GM12878 (cell line): Measurements from ENCODE around the gene HCRT. TPM values are rescaled to one million over a fixed set of nuclear protein-coding genes. Genes with fewer than 3 reads are reported as not detected.

Source experiments
- SMC3 ChIP-seq: IDR thresholded peaks from 2 replicates; pipeline ENCODE4 v1.6.1; 2011; ENCODE audit warnings: low read length, improper control_type of control experiment, borderline replicate concordance
- ZSCAN29 ChIP-seq: fragments of 450-650 bp; IDR thresholded peaks from 2 replicates; pipeline ENCODE4 v1.6.1; 2017; ENCODE audit warnings: mild to moderate bottlenecking, moderate library complexity
- polyA plus RNA-seq, 11 experiments: library from polyadenylated mRNA; depleted of rRNA in 4 of 11; unstranded in 6 of 11; stranded (reverse) in 5 of 11; fragments of >200 nt; fragmentation: Nextera tagmentation in 4 of 11; fragmentation: Illumina TruSeq in 1 of 11; extraction: Ambion mirVana in 4 of 11; extraction: Trizol in 1 of 11; gene quantifications; 1 replicate in 1 of 11; 2 replicates in 10 of 11; pipeline versions ENCODE4 v1.2.1 to v1.2.3, GENCODE V29; 2011 to 2016; ENCODE audit warnings: inconsistent platforms in 2 of 11, missing spikeins in 2 of 11, low read depth in 1 of 11
- total RNA-seq, 4 experiments: library from RNA; depleted of rRNA in 3 of 4; stranded (reverse); fragments of >200 nt in 3 of 4; fragmentation: Illumina TruSeq in 1 of 4; extraction: Trizol in 1 of 4; gene quantifications; 2 replicates each; pipeline versions ENCODE4 v1.2.1 to v1.2.3, GENCODE V29; 2013 to 2021
- TF ChIP-seq, protein P1 (sequence below): IDR thresholded peaks from 2 replicates; pipeline ENCODE4 v1.6.1; 2011; ENCODE audit warnings: mild to moderate bottlenecking, low read depth, low read length, moderate library complexity; ENCODE audit not compliant: insufficient replicate concordance

HCRT gene
- total and polyA plus RNA-seq, 10 of the 15 experiments (the other 5 are each of a cell fraction or from before 2014, with no cell fraction given) = 0.41 TPM; not detected in 9

GRCh38 chr17:42135151-42135550, 50.1 kb downstream of the HCRT start (continued):
- TF ChIP-seq, protein P1, sequence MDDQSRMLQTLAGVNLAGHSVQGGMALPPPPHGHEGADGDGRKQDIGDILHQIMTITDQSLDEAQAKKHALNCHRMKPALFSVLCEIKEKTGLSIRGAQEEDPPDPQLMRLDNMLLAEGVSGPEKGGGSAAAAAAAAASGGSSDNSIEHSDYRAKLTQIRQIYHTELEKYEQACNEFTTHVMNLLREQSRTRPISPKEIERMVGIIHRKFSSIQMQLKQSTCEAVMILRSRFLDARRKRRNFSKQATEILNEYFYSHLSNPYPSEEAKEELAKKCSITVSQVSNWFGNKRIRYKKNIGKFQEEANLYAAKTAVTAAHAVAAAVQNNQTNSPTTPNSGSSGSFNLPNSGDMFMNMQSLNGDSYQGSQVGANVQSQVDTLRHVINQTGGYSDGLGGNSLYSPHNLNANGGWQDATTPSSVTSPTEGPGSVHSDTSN = no peak
- TF ChIP-seq SMC3 (no peak), ZSCAN29 (no peak)

Other genes starting within 250 kb of the HCRT start
Only the 7 nearest of the 15 such genes appear.
- gene ZNF385C, start 87.0 kb downstream of the HCRT start, total RNA-seq (2014; rRNA removed) = not detected in 2 replicates
- 0.09 TPM in 1 of 2 replicates, not detected in the other for gene ZNF385C, start 87.0 kb downstream of the HCRT start, total RNA-seq (2014; rRNA removed; fragmentation: Illumina TruSeq; extraction: Trizol)
- gene ZNF385C, start 87.0 kb downstream of the HCRT start, total RNA-seq (2021) = not detected in 2 replicates
- 0.07 and 0.09 TPM in 2 replicates for gene ZNF385C, start 87.0 kb downstream of the HCRT start, polyA plus RNA-seq (2011; rRNA removed)
- gene ZNF385C, start 87.0 kb downstream of the HCRT start, polyA plus RNA-seq (2014; fragmentation: Illumina TruSeq; extraction: Trizol) = 0.07 and 0.11 TPM in 2 replicates
- not detected for gene ZNF385C, start 87.0 kb downstream of the HCRT start, polyA plus RNA-seq (2014; fragmentation: Nextera tagmentation; extraction: Ambion mirVana)
- 0.04 and 0.20 TPM in 2 replicates for gene ZNF385C, start 87.0 kb downstream of the HCRT start, polyA plus RNA-seq (2014; rRNA removed)
- under 1 TPM; 0.06 to 0.11 TPM for gene ZNF385C, start 87.0 kb downstream of the HCRT start, polyA plus RNA-seq (2016; fragmentation: Nextera tagmentation; extraction: Ambion mirVana)
- gene DHX58, start 72.7 kb downstream of the HCRT start, total RNA-seq (2014; rRNA removed) = 24.5 and 26.4 TPM in 2 replicates
- gene DHX58, start 72.7 kb downstream of the HCRT start, total RNA-seq (2014; rRNA removed; fragmentation: Illumina TruSeq; extraction: Trizol) = 16.2 and 18.6 TPM in 2 replicates
- gene DHX58, start 72.7 kb downstream of the HCRT start, total RNA-seq (2021) = 26.1 and 29.9 TPM in 2 replicates
- 50.8 and 69.8 TPM in 2 replicates for gene DHX58, start 72.7 kb downstream of the HCRT start, polyA plus RNA-seq (2011; rRNA removed)
- 6.8 and 16.5 TPM in 2 replicates for gene DHX58, start 72.7 kb downstream of the HCRT start, polyA plus RNA-seq (2014; fragmentation: Illumina TruSeq; extraction: Trizol)
- 1 to 10 TPM; 3.5 to 3.7 TPM for gene DHX58, start 72.7 kb downstream of the HCRT start, polyA plus RNA-seq (2014; fragmentation: Nextera tagmentation; extraction: Ambion mirVana)
- gene DHX58, start 72.7 kb downstream of the HCRT start, polyA plus RNA-seq (2014; rRNA removed) = 31.1 and 33.1 TPM in 2 replicates
- 10 to 100 TPM in 1 of 2 experiments, 1 to 10 TPM in 1; 8.4 to 11.2 TPM for gene DHX58, start 72.7 kb downstream of the HCRT start, polyA plus RNA-seq (2016; fragmentation: Nextera tagmentation; extraction: Ambion mirVana)
- gene KAT2A, start 64.1 kb downstream of the HCRT start, total RNA-seq (2014; rRNA removed) = 12.6 and 16.3 TPM in 2 replicates
- 12.3 and 12.9 TPM in 2 replicates for gene KAT2A, start 64.1 kb downstream of the HCRT start, total RNA-seq (2014; rRNA removed; fragmentation: Illumina TruSeq; extraction: Trizol)
- 31.9 and 33.3 TPM in 2 replicates for gene KAT2A, start 64.1 kb downstream of the HCRT start, total RNA-seq (2021)
- 25.8 and 46.1 TPM in 2 replicates for gene KAT2A, start 64.1 kb downstream of the HCRT start, polyA plus RNA-seq (2011; rRNA removed)
- 17.1 and 25.7 TPM in 2 replicates for gene KAT2A, start 64.1 kb downstream of the HCRT start, polyA plus RNA-seq (2014; fragmentation: Illumina TruSeq; extraction: Trizol)
- gene KAT2A, start 64.1 kb downstream of the HCRT start, polyA plus RNA-seq (2014; fragmentation: Nextera tagmentation; extraction: Ambion mirVana) = 1 to 10 TPM in 1 of 2 experiments, under 1 TPM in 1; 0.85 to 3.0 TPM
- gene KAT2A, start 64.1 kb downstream of the HCRT start, polyA plus RNA-seq (2014; rRNA removed) = 47.5 and 52.3 TPM in 2 replicates
- gene KAT2A, start 64.1 kb downstream of the HCRT start, polyA plus RNA-seq (2016; fragmentation: Nextera tagmentation; extraction: Ambion mirVana) = 10 to 100 TPM; 11.0 to 12.6 TPM
- gene HSPB9, start 62.6 kb downstream of the HCRT start, total RNA-seq (2014; rRNA removed) = not detected in 2 replicates
- gene HSPB9, start 62.6 kb downstream of the HCRT start, total RNA-seq (2014; rRNA removed; fragmentation: Illumina TruSeq; extraction: Trizol) = not detected in 2 replicates
- not detected in 2 replicates for gene HSPB9, start 62.6 kb downstream of the HCRT start, total RNA-seq (2021)
- 0.04 and 0.07 TPM in 2 replicates for gene HSPB9, start 62.6 kb downstream of the HCRT start, polyA plus RNA-seq (2011; rRNA removed)
- not detected in 2 replicates for gene HSPB9, start 62.6 kb downstream of the HCRT start, polyA plus RNA-seq (2014; fragmentation: Illumina TruSeq; extraction: Trizol)
- not detected for gene HSPB9, start 62.6 kb downstream of the HCRT start, polyA plus RNA-seq (2014; fragmentation: Nextera tagmentation; extraction: Ambion mirVana)
- not detected in 2 replicates for gene HSPB9, start 62.6 kb downstream of the HCRT start, polyA plus RNA-seq (2014; rRNA removed)
- gene HSPB9, start 62.6 kb downstream of the HCRT start, polyA plus RNA-seq (2016; fragmentation: Nextera tagmentation; extraction: Ambion mirVana) = under 1 TPM; 0.11 to 0.40 TPM
- gene RAB5C, start 30.5 kb downstream of the HCRT start, total RNA-seq (2014; rRNA removed) = 52.9 and 60.5 TPM in 2 replicates
- 42.3 and 42.9 TPM in 2 replicates for gene RAB5C, start 30.5 kb downstream of the HCRT start, total RNA-seq (2014; rRNA removed; fragmentation: Illumina TruSeq; extraction: Trizol)
- 67.7 and 70.7 TPM in 2 replicates for gene RAB5C, start 30.5 kb downstream of the HCRT start, total RNA-seq (2021)
- gene RAB5C, start 30.5 kb downstream of the HCRT start, polyA plus RNA-seq (2011; rRNA removed) = 51.7 and 90.4 TPM in 2 replicates
- gene RAB5C, start 30.5 kb downstream of the HCRT start, polyA plus RNA-seq (2014; fragmentation: Illumina TruSeq; extraction: Trizol) = 40.8 and 80.7 TPM in 2 replicates
- 1 to 10 TPM; 1.2 to 1.7 TPM for gene RAB5C, start 30.5 kb downstream of the HCRT start, polyA plus RNA-seq (2014; fragmentation: Nextera tagmentation; extraction: Ambion mirVana)
- 91.9 and 94.4 TPM in 2 replicates for gene RAB5C, start 30.5 kb downstream of the HCRT start, polyA plus RNA-seq (2014; rRNA removed)
- gene RAB5C, start 30.5 kb downstream of the HCRT start, polyA plus RNA-seq (2016; fragmentation: Nextera tagmentation; extraction: Ambion mirVana) = 10 to 100 TPM; 49.9 to 51.7 TPM
- gene KCNH4, start 4.3 kb downstream of the HCRT start, total RNA-seq (2014; rRNA removed) = 0.06 TPM in 1 of 2 replicates, not detected in the other
- gene KCNH4, start 4.3 kb downstream of the HCRT start, total RNA-seq (2014; rRNA removed; fragmentation: Illumina TruSeq; extraction: Trizol) = 0.09 TPM in 1 of 2 replicates, not detected in the other
- gene KCNH4, start 4.3 kb downstream of the HCRT start, total RNA-seq (2021) = 0.19 and 0.26 TPM in 2 replicates
- 0.39 and 0.88 TPM in 2 replicates for gene KCNH4, start 4.3 kb downstream of the HCRT start, polyA plus RNA-seq (2011; rRNA removed)
- 0.12 TPM in 1 of 2 replicates, not detected in the other for gene KCNH4, start 4.3 kb downstream of the HCRT start, polyA plus RNA-seq (2014; fragmentation: Illumina TruSeq; extraction: Trizol)
- under 1 TPM in 1 of 2 experiments, not detected in 1; 0.04 TPM for gene KCNH4, start 4.3 kb downstream of the HCRT start, polyA plus RNA-seq (2014; fragmentation: Nextera tagmentation; extraction: Ambion mirVana)
- 0.10 and 0.30 TPM in 2 replicates for gene KCNH4, start 4.3 kb downstream of the HCRT start, polyA plus RNA-seq (2014; rRNA removed)
- under 1 TPM; 0.03 to 0.09 TPM for gene KCNH4, start 4.3 kb downstream of the HCRT start, polyA plus RNA-seq (2016; fragmentation: Nextera tagmentation; extraction: Ambion mirVana)
- gene GHDC, start 9.0 kb upstream of the HCRT start, total RNA-seq (2014; rRNA removed) = 17.2 and 17.6 TPM in 2 replicates
- 6.8 TPM in 2 replicates for gene GHDC, start 9.0 kb upstream of the HCRT start, total RNA-seq (2014; rRNA removed; fragmentation: Illumina TruSeq; extraction: Trizol)
- 20.6 and 21.2 TPM in 2 replicates for gene GHDC, start 9.0 kb upstream of the HCRT start, total RNA-seq (2021)
- 6.1 and 12.3 TPM in 2 replicates for gene GHDC, start 9.0 kb upstream of the HCRT start, polyA plus RNA-seq (2011; rRNA removed)
- 4.1 and 6.5 TPM in 2 replicates for gene GHDC, start 9.0 kb upstream of the HCRT start, polyA plus RNA-seq (2014; fragmentation: Illumina TruSeq; extraction: Trizol)
- 1 to 10 TPM in 1 of 2 experiments, under 1 TPM in 1; 0.72 to 2.2 TPM for gene GHDC, start 9.0 kb upstream of the HCRT start, polyA plus RNA-seq (2014; fragmentation: Nextera tagmentation; extraction: Ambion mirVana)
- gene GHDC, start 9.0 kb upstream of the HCRT start, polyA plus RNA-seq (2014; rRNA removed) = 20.4 and 20.5 TPM in 2 replicates
- gene GHDC, start 9.0 kb upstream of the HCRT start, polyA plus RNA-seq (2016; fragmentation: Nextera tagmentation; extraction: Ambion mirVana) = 10 to 100 TPM; 13.5 to 15.5 TPM